ENCODE measurements around the gene PURB.

DNA sequence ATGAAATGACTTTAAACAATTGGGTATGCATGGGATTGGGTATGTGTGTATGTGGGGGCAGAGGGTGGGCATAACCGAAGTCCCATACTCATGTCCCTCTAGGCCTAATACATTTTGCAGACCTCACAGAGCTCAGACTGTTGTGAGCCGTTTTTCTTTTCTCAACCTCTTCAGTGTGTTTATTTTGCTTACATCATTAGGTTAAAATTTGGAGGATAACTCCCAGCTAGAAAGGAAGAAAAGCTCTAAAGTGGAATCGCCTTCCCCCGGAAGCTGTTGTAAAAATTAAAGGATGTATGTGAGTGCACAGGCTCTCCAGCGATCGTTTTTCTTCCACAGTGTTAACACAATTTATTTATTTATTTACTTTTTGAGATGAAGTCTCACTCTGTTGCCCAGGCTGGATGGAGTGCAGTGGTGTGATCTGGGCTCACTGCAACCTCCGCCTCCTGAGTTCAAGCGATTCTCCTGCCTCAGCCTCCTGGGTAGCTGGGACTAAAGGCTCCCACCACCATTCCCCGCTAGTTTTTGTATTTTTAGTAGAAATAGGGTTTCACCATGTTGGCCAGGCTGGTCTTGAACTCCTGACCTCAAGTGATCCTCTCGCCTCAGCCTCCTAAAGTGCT, 36.0 kb downstream of the PURB start:
- TF ChIP-seq, protein P1, sequence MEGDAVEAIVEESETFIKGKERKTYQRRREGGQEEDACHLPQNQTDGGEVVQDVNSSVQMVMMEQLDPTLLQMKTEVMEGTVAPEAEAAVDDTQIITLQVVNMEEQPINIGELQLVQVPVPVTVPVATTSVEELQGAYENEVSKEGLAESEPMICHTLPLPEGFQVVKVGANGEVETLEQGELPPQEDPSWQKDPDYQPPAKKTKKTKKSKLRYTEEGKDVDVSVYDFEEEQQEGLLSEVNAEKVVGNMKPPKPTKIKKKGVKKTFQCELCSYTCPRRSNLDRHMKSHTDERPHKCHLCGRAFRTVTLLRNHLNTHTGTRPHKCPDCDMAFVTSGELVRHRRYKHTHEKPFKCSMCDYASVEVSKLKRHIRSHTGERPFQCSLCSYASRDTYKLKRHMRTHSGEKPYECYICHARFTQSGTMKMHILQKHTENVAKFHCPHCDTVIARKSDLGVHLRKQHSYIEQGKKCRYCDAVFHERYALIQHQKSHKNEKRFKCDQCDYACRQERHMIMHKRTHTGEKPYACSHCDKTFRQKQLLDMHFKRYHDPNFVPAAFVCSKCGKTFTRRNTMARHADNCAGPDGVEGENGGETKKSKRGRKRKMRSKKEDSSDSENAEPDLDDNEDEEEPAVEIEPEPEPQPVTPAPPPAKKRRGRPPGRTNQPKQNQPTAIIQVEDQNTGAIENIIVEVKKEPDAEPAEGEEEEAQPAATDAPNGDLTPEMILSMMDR (IDR thresholded peaks at IDR 0.05) = no peak
- TF ChIP-seq POLR2A (IDR thresholded peaks at IDR 0.05) (no peak), EP300 (IDR thresholded peaks at IDR 0.05; ENCODE audit: low read depth) (no peak), POLR2AphosphoS5 (IDR thresholded peaks at IDR 0.05) (no peak)

Measured in transverse colon (tissue), 4 donors.